H9 (cell line): ENCODE data around the gene MUS81. TPM values are rescaled to one million over a fixed set of nuclear protein-coding genes. Genes with fewer than 3 reads are reported as not detected.

Source experiments
- DNase-seq: peaks from one replicate; pipeline ENCODE4 v3.0.0-alpha.2; 2017
- H2AFZ ChIP-seq: one replicate; pipeline ENCODE4 v1.6.1; 2013; ENCODE audit warnings: mild to moderate bottlenecking, low read length, control low read depth, moderate library complexity
- H2AK5ac ChIP-seq: 2 replicates; pipeline ENCODE4 v1.6.1; 2013; ENCODE audit warnings: low read length, control low read depth, mixed read lengths; ENCODE audit not compliant: insufficient read length
- H2BK120ac ChIP-seq: one replicate; pipeline ENCODE4 v1.6.1; 2013; ENCODE audit warnings: low read depth, mild to moderate bottlenecking, low read length, control low read depth, inconsistent platforms; ENCODE audit not compliant: poor library complexity, severe bottlenecking
- H2BK12ac ChIP-seq: 2 replicates; pipeline ENCODE4 v1.6.1; 2013; ENCODE audit warnings: low read length, control low read depth, mixed read lengths, low read depth; ENCODE audit not compliant: insufficient read length
- H2BK15ac ChIP-seq: 2 replicates; pipeline ENCODE4 v1.6.1; 2013; ENCODE audit warnings: low read depth, low read length, control low read depth
- H2BK20ac ChIP-seq: one replicate; pipeline ENCODE4 v1.6.1; 2013; ENCODE audit warnings: low read depth, mild to moderate bottlenecking, low read length, control low read depth, inconsistent platforms; ENCODE audit not compliant: poor library complexity, severe bottlenecking
- H2BK5ac ChIP-seq: 2 replicates; pipeline ENCODE4 v1.6.1; 2013; ENCODE audit warnings: low read length, control low read depth, mixed read lengths; ENCODE audit not compliant: insufficient read length
- H3K14ac ChIP-seq: 2 replicates; pipeline ENCODE4 v1.6.1; 2013; ENCODE audit warnings: low read length, control low read depth; ENCODE audit not compliant: insufficient read depth
- H3K18ac ChIP-seq: 2 replicates; pipeline ENCODE4 v1.6.1; 2013; ENCODE audit warnings: low read depth, mild to moderate bottlenecking, mixed read lengths, low read length, control low read depth; ENCODE audit not compliant: insufficient read length
- H3K23ac ChIP-seq: 2 replicates; pipeline ENCODE4 v1.6.1; 2013; ENCODE audit warnings: low read length, control low read depth, mixed read lengths, low read depth; ENCODE audit not compliant: insufficient read length
- H3K23me2 ChIP-seq: 2 replicates; pipeline ENCODE4 v1.6.1; 2013; ENCODE audit warnings: low read depth, mild to moderate bottlenecking, mixed read lengths, low read length, control low read depth; ENCODE audit not compliant: insufficient read length, poor library complexity, severe bottlenecking
- H3K27ac ChIP-seq: 2 replicates; pipeline ENCODE4 v1.5.1; 2013; ENCODE audit warnings: low read length, control low read depth, mixed read lengths, low read depth; ENCODE audit not compliant: insufficient read length
- H3K27me3 ChIP-seq: 2 replicates; pipeline ENCODE4 v1.6.1; 2013; ENCODE audit warnings: low read length, control low read depth, inconsistent platforms; ENCODE audit not compliant: insufficient read depth
- H3K4ac ChIP-seq: 2 replicates; pipeline ENCODE4 v1.6.1; 2013; ENCODE audit warnings: low read depth, mild to moderate bottlenecking, control low read depth, inconsistent platforms, low read length, moderate library complexity
- H3K4me1 ChIP-seq: 2 replicates; pipeline ENCODE4 v1.6.1; 2013; ENCODE audit warnings: low read length, control low read depth, inconsistent platforms; ENCODE audit not compliant: insufficient read depth
- H3K4me2 ChIP-seq: 2 replicates; pipeline ENCODE4 v1.6.1; 2013; ENCODE audit warnings: low read length, control low read depth, mixed read lengths; ENCODE audit not compliant: insufficient read length, insufficient read depth
- H3K56ac ChIP-seq: 2 replicates; pipeline ENCODE4 v1.6.1; 2013; ENCODE audit warnings: low read depth, mild to moderate bottlenecking, mixed read lengths, low read length, control low read depth; ENCODE audit not compliant: insufficient read length
- H3K79me1 ChIP-seq: 2 replicates; pipeline ENCODE4 v1.6.1; 2013; ENCODE audit warnings: low read depth, mild to moderate bottlenecking, moderate library complexity, low read length, control low read depth, inconsistent platforms; ENCODE audit not compliant: insufficient read depth, poor library complexity, severe bottlenecking
- H3K79me2 ChIP-seq: 2 replicates; pipeline ENCODE4 v1.6.1; 2013; ENCODE audit warnings: low read length, control low read depth, inconsistent platforms; ENCODE audit not compliant: insufficient read depth
- H3K9ac ChIP-seq: 2 replicates; pipeline ENCODE4 v1.6.1; 2013; ENCODE audit warnings: low read length, control low read depth, mixed read lengths; ENCODE audit not compliant: insufficient read length; ENCODE audit errors: extremely low read depth
- H3K9me3 ChIP-seq: one replicate; pipeline ENCODE4 v1.6.1; 2013; ENCODE audit warnings: low read depth, low read length, inconsistent platforms; ENCODE audit not compliant: control insufficient read depth
- H3T11ph ChIP-seq: one replicate; pipeline ENCODE4 v1.6.1; 2013; ENCODE audit warnings: mild to moderate bottlenecking, low read length, control low read depth, inconsistent platforms
- H4K20me1 ChIP-seq: one replicate; pipeline ENCODE4 v1.6.1; 2013; ENCODE audit not compliant: control insufficient read depth, insufficient read length, insufficient read depth
- H4K5ac ChIP-seq: 2 replicates; pipeline ENCODE4 v1.6.1; 2013; ENCODE audit warnings: low read depth, mild to moderate bottlenecking, mixed read lengths, low read length, control low read depth; ENCODE audit not compliant: insufficient read length
- H4K8ac ChIP-seq: replicated peaks from 2 replicates; pipeline ENCODE4 v1.6.1; 2013; ENCODE audit warnings: low read length, control low read depth, mixed read lengths, low read depth; ENCODE audit not compliant: insufficient read length
- H4K91ac ChIP-seq: 2 replicates; pipeline ENCODE4 v1.6.1; 2013; ENCODE audit warnings: low read depth, mild to moderate bottlenecking, moderate library complexity, mixed read lengths, low read length, control low read depth; ENCODE audit not compliant: insufficient read length
- H3K27ac Mint-ChIP-seq, 3 experiments: 2 replicates in 2 of 3; 3 replicates in 1 of 3; pipeline ENCODE4 v1.8.0; 2020 to 2021; ENCODE audit warnings: mixed read lengths in 3 of 3, mild to moderate bottlenecking in 1 of 3, moderate library complexity in 1 of 3
- H3K27me3 Mint-ChIP-seq: 2 replicates; pipeline ENCODE4 v1.8.0; 2021; ENCODE audit warnings: low read depth, mild to moderate bottlenecking, moderate library complexity, mixed read lengths
- H3K36me3 Mint-ChIP-seq, 3 experiments: 2 replicates in 2 of 3; 3 replicates in 1 of 3; pipeline ENCODE4 v1.8.0; 2020 to 2021; ENCODE audit warnings: low read depth in 3 of 3, mixed read lengths in 3 of 3; ENCODE audit not compliant: insufficient read depth in 1 of 3
- H3K4me1 Mint-ChIP-seq, 2 experiments: 2 replicates each; pipeline ENCODE4 v1.8.0; 2020; ENCODE audit warnings: mixed read lengths in 2 of 2
- H3K4me3 Mint-ChIP-seq, 2 experiments: 2 replicates in 1 of 2; 3 replicates in 1 of 2; pipeline ENCODE4 v1.8.0; 2020 to 2021; ENCODE audit warnings: mild to moderate bottlenecking in 2 of 2, mixed read lengths in 2 of 2, moderate library complexity in 1 of 2
- H3K9me3 Mint-ChIP-seq, 2 experiments: 2 replicates in 1 of 2; 3 replicates in 1 of 2; pipeline ENCODE4 v1.8.0; 2020; ENCODE audit warnings: mild to moderate bottlenecking in 2 of 2, mixed read lengths in 2 of 2, moderate library complexity in 1 of 2
- CTCF ChIP-seq: fragments of 200-600 bp; sonication (generic); conservative IDR thresholded peaks from 3 replicates; pipeline ENCODE4 v1.8.0; 2021; ENCODE audit warnings: antibody characterized with exemption, mild to moderate bottlenecking
- WGBS: extraction: QIAGEN DNeasy Blood & Tissue Kit; methylation state at CpG from one replicate; pipeline ENCODE4 v1.1.7; 2013; ENCODE audit warnings: missing lambda C conversion rate, low lambda C conversion rate, mixed read lengths; ENCODE audit not compliant: insufficient read length; ENCODE audit errors: extremely low coverage; 5-methylcytosine and 5-hydroxymethylcytosine counted together
- total RNA-seq: library from RNA; stranded (reverse); gene quantifications from 2 replicates; pipeline ENCODE4 v1.2.1, GENCODE V29; 2021

The MUS81 gene
- total RNA-seq, 1 experiment from 2014 or later, result 49.2 TPM

- DNase-seq, result no peak
- Mint-ChIP-seq H3K27ac (peak within 1 kb of the TSS in 1 of 3 experiments; percentile 45; a peak in 3 of 7 replicates), H3K4me1 (peaks cover 10 to 11% of the 10 kb centered on the region in 2 experiments), H3K9me3 (no peaks in the 10 kb centered on the region; a peak in 2 of 5 replicates), H3K4me3 (peak within 1 kb of the TSS; percentile 76 to 90), H3K36me3 (no peaks in the 10 kb centered on the region), H3K27me3 (peaks cover 17% of the 10 kb centered on the region)
- peak within 1 kb of the TSS; percentile 91 for H3K4me2 ChIP-seq
- H4K8ac ChIP-seq, result no peak within 1 kb of the TSS
- H2AK5ac ChIP-seq, result no peak within 1 kb of the TSS
- H3K4me1 ChIP-seq, result no peaks in the 10 kb centered on the region
- no peak within 1 kb of the TSS for H2BK12ac ChIP-seq
- no peak within 1 kb of the TSS for H4K91ac ChIP-seq
- H2AFZ ChIP-seq, result no peak within 1 kb of the TSS
- H2BK15ac ChIP-seq, result no peak within 1 kb of the TSS
- no peak within 1 kb of the TSS for H2BK5ac ChIP-seq
- H3K27ac ChIP-seq, result no peak within 1 kb of the TSS
- H3K9ac ChIP-seq, result no peak within 1 kb of the TSS
- H3K27me3 ChIP-seq, result peaks cover 3% of the 10 kb centered on the region; the same call in 1 of the 2 replicates
- H2BK20ac ChIP-seq, result no peak within 1 kb of the TSS
- H2BK120ac ChIP-seq, result no peak within 1 kb of the TSS
- no peak within 1 kb of the TSS for H3K4ac ChIP-seq
- WGBS, result no CpG with 5 or more reads among the region's 69 CpGs
- H3T11ph ChIP-seq, result no peak within 1 kb of the TSS
- no peak within 1 kb of the TSS for H3K56ac ChIP-seq
- no peak within 1 kb of the TSS for H4K5ac ChIP-seq
- H3K79me1 ChIP-seq, result no peaks in the 10 kb centered on the region
- no peak within 1 kb of the TSS for H3K23ac ChIP-seq
- H3K14ac ChIP-seq, result no peak within 1 kb of the TSS
- H4K20me1 ChIP-seq, result no peaks in the 10 kb centered on the region
- no peak for TF ChIP-seq CTCF
- no peaks in the 10 kb centered on the region for H3K9me3 ChIP-seq
- H3K18ac ChIP-seq, result peak within 1 kb of the TSS; percentile 36
- peaks cover 8% of the 10 kb centered on the region for H3K23me2 ChIP-seq
- H3K79me2 ChIP-seq, result no peaks in the 10 kb centered on the region
Observed at GRCh38 chr11:65872586-65873317, 12.5 kb downstream of the MUS81 start, which contains the start of gene EFEMP2. TSS of gene EFEMP2 (minus strand) at chr11:65872800. CDS start at chr11:65872354, 446 bp downstream.
